ENCODE data around the gene CFAP58.

CFAP58 gene

DNA sequence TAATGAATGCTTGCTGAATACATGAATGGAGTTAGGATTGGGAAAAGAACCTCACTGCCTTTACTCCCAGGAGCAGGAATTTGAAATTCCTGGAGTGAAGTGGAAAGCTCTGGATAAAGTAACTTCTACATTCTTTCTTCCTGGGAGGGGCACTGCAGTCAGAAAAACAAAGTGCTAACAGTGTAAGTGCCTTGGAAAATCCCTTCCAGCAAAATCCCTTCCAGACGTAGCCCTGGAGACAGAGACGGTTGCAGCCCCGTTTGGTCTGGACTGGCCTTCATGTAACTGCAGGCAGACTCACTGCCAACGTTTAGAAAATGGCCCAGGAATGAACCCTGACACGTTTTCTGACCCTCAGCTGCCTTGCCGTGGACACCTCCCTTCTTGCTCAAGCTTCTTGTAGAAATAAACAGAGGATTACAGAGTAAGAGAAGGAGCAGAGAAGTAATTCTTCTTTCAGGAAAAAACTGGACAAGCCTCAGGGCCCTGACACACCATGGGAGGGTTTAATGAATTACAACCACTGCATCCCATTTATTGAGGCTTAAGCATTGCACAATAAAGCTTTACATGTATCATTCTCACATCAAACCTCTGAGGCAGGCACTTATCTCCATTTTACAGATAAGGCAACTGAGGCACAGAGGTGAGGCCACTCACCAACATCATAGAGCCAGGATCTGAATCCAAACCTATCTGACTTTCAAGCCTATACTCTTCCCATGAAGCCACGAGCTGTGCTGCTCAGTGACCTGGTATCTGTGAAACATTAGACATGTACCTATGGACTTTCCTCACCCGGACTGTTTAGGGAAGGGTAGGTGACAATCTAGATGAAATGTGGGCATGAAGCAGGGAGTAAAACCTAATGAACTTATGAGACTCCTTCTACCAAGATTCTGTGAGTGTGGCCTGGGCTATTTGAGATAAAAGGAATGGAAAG is 23.2 kb upstream of the CFAP58 start:
- Histone ChIP-seq H2AFZ (ENCODE audit: low read depth) (no peak overlapping the region), H3K27ac (no peak overlapping the region), H3K4me1 (ENCODE audit: low read depth, poor library complexity, severe bottlenecking) (no peaks in the 10 kb centered on the region), H3K36me3 (ENCODE audit: insufficient read depth) (no peaks in the 10 kb centered on the region), H3K4me3 (IDR thresholded peaks at IDR 0.05; ENCODE audit: insufficient read depth, low read depth, low read length) (no peak overlapping the region), H4K20me1 (ENCODE audit: insufficient read depth) (no peaks in the 10 kb centered on the region), H3K9ac (no peak overlapping the region), H3K79me2 (ENCODE audit: insufficient read depth, low read depth) (no peaks in the 10 kb centered on the region), H3K27me3 (ENCODE audit: insufficient read depth, low read depth) (no peaks in the 10 kb centered on the region), H3K4me2 (no peak overlapping the region)
- TF ChIP-seq, protein P1, sequence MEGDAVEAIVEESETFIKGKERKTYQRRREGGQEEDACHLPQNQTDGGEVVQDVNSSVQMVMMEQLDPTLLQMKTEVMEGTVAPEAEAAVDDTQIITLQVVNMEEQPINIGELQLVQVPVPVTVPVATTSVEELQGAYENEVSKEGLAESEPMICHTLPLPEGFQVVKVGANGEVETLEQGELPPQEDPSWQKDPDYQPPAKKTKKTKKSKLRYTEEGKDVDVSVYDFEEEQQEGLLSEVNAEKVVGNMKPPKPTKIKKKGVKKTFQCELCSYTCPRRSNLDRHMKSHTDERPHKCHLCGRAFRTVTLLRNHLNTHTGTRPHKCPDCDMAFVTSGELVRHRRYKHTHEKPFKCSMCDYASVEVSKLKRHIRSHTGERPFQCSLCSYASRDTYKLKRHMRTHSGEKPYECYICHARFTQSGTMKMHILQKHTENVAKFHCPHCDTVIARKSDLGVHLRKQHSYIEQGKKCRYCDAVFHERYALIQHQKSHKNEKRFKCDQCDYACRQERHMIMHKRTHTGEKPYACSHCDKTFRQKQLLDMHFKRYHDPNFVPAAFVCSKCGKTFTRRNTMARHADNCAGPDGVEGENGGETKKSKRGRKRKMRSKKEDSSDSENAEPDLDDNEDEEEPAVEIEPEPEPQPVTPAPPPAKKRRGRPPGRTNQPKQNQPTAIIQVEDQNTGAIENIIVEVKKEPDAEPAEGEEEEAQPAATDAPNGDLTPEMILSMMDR (conservative IDR thresholded peaks at IDR 0.05; ENCODE audit: low read depth, low read length) = no peak

DNA sequence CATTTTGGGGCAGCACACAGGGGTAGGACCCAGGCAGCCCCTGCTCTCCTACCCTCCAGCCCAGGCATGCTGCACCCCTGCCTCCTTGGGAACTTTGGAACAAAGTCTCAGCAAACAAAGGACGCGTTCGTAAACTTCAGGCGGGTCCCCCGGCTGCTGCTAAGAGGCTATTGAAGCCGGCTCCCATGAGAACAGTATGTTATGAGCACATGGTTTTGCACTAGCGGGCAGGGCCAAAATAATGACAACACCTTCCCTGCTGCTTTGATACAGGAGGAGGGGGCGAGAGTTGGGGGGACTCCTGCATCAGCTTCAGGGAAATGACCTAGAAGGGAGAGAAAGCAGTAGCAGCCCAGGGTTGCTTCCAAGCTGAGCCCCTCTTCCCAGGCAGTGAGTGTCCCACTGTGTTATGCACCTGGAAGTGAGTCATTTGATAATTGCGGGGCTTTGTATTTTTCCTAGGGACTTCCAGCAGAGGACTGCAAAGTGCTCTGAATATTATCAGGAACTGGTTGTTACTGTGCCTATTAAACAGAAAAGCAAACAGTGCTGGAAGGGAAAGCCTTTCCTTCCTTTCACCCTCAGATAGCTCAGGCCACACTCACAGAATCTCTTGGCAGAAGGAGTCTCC is 22.3 kb upstream of the CFAP58 start:
- H2AFZ ChIP-seq (ENCODE audit: low read depth) = no peak overlapping the region
- no peaks in the 10 kb centered on the region for H3K4me1 ChIP-seq (ENCODE audit: low read depth, poor library complexity, severe bottlenecking)
- no peak overlapping the region for H3K4me2 ChIP-seq
- H3K79me2 ChIP-seq (ENCODE audit: insufficient read depth, low read depth) = no peaks in the 10 kb centered on the region
- H3K27me3 ChIP-seq (ENCODE audit: insufficient read depth, low read depth) = no peaks in the 10 kb centered on the region
- no peak overlapping the region for H3K9ac ChIP-seq
- no peaks in the 10 kb centered on the region for H4K20me1 ChIP-seq (ENCODE audit: insufficient read depth)
- TF ChIP-seq, protein P1 (conservative IDR thresholded peaks at IDR 0.05; ENCODE audit: low read depth, low read length) = no peak
- H3K36me3 ChIP-seq (ENCODE audit: insufficient read depth) = no peaks in the 10 kb centered on the region
- no peak overlapping the region for H3K27ac ChIP-seq
- H3K4me3 ChIP-seq (IDR thresholded peaks at IDR 0.05; ENCODE audit: insufficient read depth, low read depth, low read length) = no peak overlapping the region

DNA sequence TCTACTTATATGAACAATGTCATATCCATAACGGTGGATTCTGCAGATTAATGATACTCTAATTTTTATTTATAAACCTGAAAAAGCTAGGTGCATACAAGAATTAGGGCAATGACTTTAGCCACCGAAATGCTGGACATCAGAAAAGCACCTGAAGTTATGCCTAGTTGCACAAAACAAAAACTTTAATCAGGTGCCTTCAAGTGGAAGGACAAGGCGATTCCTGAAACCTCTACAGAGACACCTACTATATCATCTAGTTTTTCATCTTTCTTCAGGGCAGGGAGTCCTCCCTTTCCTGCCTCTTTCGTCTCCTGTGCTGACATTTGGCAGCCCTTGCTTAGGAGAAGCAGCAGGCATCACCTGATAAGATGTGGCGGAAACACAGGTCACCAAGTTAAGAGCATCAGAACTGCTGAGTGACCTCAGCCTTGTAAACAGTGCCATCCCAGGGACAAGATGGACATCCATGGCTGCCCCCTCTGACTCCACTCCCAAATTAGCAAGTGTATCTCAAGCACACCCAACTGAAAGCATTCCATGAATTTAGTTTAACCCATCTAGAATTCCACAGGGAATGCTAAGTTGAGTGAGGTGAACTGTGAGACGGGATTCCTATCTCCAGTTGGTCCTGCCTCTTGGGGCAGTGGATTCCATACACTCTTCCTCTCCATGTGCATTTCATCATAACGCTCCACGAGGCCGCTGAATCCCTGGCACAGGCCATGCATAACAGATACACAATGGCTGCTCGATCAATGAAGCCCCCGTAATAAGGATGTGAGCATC is 21.2 kb upstream of the CFAP58 start:
- no peak overlapping the region for H3K9ac ChIP-seq
- H2AFZ ChIP-seq (ENCODE audit: low read depth) = no peak overlapping the region
- no peak overlapping the region for H3K27ac ChIP-seq
- H4K20me1 ChIP-seq (ENCODE audit: insufficient read depth) = no peaks in the 10 kb centered on the region
- TF ChIP-seq, protein P1 (conservative IDR thresholded peaks at IDR 0.05; ENCODE audit: low read depth, low read length) = no peak
- H3K4me2 ChIP-seq = no peak overlapping the region
- no peaks in the 10 kb centered on the region for H3K36me3 ChIP-seq (ENCODE audit: insufficient read depth)
- H3K4me3 ChIP-seq (IDR thresholded peaks at IDR 0.05; ENCODE audit: insufficient read depth, low read depth, low read length) = no peak overlapping the region
- H3K4me1 ChIP-seq (ENCODE audit: low read depth, poor library complexity, severe bottlenecking) = peaks cover 5% of the 10 kb centered on the region
- no peaks in the 10 kb centered on the region for H3K27me3 ChIP-seq (ENCODE audit: insufficient read depth, low read depth)
- no peaks in the 10 kb centered on the region for H3K79me2 ChIP-seq (ENCODE audit: insufficient read depth, low read depth)

GRCh38 chr10:104333032-104333727 is 20.5 kb upstream of the CFAP58 start:
- Histone ChIP-seq H3K27me3 (ENCODE audit: insufficient read depth, low read depth) (no peaks in the 10 kb centered on the region), H2AFZ (ENCODE audit: low read depth) (no peak overlapping the region), H3K27ac (no peak overlapping the region), H4K20me1 (ENCODE audit: insufficient read depth) (no peaks in the 10 kb centered on the region), H3K4me2 (no peak overlapping the region), H3K36me3 (ENCODE audit: insufficient read depth) (no peaks in the 10 kb centered on the region), H3K4me1 (ENCODE audit: low read depth, poor library complexity, severe bottlenecking) (peaks cover 5% of the 10 kb centered on the region), H3K79me2 (ENCODE audit: insufficient read depth, low read depth) (no peaks in the 10 kb centered on the region), H3K9ac (no peak overlapping the region), H3K4me3 (IDR thresholded peaks at IDR 0.05; ENCODE audit: insufficient read depth, low read depth, low read length) (no peak overlapping the region)
- TF ChIP-seq, protein P1 (conservative IDR thresholded peaks at IDR 0.05; ENCODE audit: low read depth, low read length) = no peak
